GM19099 (cell line): Measurements from ENCODE around the gene DOK5.

ENCODE experiments used
- POLR2A ChIP-seq: IDR thresholded peaks from 3 replicates; pipeline ENCODE4 v1.6.1; 2011; ENCODE audit warnings: low read depth; ENCODE audit not compliant: insufficient read length; ENCODE audit errors: extremely low read depth

Gene DOK5

DNA sequence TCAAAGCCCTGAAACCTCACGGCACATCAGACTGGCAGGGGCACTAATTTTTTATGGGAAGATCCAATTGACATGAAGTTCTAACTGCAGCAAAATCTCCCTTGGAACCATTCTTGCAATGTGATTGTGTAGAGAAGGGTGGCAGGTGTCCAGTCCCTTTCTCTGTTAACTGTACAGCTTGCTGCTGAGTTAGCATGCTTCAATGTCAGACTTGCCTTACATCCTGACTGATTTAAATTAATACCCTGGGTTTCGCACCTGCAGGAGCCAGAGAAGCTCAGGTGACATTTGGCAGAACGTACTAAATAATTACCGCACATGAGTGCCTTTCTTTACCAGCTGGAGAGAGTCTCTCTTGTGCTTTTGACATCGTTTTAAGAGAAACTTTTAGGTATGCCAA, 123.0 kb downstream of the DOK5 start:
- no peak for TF ChIP-seq POLR2A

DNA sequence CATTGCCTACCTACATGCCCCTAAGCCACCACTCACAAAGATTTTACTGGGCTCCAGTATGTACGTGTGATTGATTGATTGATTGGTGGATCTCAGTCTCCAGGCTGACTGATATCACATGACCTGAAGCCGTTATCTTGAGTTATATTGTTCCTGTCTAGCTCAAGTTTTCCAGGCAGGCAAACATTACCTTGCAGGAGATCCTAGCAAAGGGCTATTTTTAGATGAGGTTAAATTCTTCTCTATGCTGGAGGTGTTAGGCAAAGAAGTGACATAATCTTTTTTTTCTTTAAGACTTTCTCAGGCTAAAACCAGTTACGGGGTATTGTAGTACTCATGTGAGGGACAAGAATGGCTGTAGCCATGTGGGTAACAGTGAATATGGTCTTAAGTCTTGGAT, 125.2 kb downstream of the DOK5 start:
- no peak for TF ChIP-seq POLR2A

DNA sequence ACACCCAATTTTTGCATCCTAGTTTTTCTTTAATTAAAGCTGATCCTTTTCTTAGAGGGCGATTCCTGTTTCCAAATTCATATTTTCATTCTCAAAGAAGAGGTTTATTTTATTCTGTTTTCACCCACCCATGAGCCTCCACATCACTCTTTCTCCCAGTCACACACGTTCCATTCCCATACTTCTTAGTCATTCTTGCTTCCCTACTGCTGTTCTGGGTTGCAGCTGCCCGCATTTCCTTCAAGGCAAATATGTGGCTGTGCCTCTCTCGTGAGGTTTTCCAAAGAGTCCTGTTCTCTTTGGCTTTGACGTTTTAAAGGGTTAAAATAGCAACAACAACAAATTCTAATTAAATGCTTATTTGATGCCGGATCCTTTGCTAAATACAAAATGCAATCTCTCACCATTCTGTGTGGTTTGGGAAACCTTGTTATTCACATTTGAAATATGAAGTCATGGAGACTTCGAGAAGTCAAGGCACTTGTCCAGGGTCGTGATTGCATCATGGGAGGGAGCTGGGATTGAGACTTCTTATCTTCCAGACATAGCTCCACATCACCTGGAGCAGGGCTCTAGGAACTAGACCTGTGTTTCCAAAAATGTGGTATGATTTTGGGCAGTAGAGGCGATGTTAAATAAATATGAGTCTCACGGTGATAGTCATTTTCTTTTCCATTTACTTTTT, 126.6 kb downstream of the DOK5 start:
- TF ChIP-seq POLR2A: no peak

DNA sequence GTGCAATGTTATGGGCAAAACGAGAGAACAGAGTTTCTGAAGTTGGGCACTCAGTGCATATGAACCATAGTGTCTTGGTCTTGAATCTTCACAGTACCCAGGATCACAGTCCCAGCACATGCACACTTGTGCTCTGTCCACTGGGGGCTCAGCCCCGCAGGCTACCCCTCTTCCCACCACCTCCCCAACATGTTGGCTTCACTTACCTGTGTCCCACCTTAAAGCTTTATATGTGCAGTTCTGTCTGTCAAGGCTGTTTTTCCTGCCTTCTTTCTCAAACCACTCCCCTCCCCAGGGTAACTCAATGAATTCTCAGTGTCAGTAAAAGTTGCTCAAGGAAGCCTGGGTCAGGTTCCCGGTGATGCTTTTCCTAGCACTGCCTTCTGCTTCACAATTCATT, 129.9 kb downstream of the DOK5 start:
- TF ChIP-seq POLR2A: no peak

DNA sequence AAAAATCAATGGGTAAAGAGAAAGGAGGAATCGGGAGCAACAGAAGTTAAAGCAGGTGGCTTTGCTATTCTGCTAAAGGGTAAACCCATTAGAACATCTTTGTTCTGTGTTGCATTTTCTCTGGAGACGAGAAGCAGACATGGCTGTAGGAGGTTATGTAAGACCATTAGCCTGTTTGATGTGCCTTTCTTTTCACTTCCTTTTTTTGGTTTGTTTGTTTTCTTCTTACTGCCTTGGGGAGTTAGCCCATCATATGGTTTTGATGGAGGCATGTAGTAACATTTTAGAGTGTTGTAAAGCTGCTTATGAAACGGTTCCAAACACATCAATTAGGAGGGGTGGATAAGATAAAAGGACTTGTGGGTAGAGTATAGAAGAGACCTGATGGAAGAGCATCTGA, 131.0 kb downstream of the DOK5 start:
- TF ChIP-seq POLR2A: no peak

DNA sequence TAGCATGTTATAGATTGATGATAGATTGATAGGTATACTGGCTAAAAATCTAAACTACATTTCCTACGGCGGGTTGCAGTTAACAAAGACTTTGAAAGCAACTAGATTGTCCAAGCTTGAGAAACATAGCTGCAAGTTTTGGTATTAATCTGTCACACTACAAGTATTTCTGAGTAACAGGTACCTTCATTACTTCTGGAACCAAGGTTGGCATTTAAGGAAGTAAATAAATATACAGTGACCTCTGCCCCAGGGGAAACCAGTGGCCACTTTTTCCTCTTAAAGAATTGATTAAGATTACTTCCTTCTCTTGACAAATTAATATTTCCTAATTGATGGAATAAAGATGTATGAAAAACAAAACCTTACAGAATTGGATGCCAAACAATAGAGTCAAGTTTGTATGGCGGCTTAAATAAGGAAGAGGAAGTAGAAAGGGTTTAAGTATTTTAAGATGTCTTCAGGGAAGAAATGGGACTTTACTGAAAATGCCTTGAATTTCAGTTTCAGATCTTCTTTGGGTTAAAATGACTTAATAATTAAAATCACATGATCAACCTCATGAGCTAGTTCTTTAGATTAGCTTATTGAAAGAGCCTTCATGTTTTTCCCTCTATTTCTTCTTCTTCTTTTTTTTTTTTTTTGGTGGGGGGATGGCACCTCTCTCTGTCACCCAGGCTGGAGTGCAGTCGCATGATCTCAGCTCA, 132.8 kb downstream of the DOK5 start:
- no peak for TF ChIP-seq POLR2A

DNA sequence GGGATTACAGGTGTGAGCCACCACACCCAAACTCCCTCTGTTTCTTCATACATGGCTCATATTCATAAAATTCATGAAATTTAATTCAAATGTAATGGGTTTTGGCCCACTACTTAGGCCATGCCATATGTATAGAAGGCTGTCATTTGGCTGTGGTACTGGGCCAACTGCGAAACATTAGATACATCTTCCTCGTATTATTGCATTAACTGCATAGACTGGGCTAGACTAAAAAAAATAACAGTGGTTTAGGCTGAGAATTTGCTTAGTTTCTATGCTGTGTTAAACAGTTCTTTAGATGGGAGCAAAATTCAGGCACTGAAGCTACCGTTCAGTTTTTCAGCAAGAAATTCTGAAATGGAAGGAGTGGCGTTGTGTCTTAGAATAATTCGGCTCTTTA, 133.6 kb downstream of the DOK5 start:
- no peak for TF ChIP-seq POLR2A

DNA sequence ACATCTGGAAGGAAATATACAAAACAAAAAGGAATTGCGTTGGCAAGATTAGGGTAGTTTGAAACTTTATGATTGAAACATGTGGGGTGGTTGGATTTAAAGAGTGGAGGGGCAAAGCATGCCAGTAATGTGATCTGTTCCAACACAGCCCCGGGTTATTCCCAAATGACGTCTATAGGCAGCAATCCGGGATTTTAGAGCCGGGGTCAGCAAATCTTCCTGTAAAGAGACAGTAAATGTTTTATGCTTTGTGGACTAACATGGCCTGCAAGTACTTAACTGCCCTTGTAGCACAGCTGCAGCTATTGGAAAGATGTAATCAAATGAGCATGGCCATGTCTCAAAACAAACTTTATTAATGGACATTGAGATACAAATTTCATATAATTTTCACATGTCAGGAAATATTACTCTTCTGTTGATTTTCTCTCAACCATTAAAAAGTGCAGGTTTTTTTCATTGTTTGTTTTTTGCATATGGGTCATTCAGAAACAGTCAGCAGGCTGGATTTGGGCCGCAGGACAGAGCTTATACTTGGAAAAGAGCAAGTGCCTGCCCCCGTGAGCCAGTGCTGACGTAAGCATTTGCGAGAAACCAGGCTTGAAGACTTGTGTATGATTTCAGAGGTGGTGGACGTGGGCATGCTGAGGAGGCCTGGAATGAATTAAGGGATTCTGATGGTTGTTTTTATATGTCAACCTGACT, 136.5 kb downstream of the DOK5 start:
- TF ChIP-seq POLR2A: no peak

DNA sequence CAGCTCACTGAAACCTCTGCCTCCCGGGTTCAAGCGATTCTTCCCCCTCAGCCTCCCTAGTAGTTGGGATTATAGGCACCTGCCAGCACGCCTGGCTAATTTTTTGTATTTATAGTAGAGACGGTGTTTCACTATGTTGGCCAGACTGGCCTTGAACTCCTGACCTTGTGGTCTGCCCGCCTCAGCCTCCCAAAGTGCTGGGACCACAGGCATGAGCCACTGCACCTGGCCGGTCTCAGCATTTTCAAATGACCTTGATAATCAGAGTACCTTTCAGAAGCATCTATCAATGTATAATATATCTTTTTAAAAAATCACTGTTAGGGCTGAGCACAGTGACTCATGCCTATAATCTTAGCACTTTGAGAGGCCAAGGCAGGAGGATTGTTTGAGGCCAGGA, 143.0 kb downstream of the DOK5 start:
- TF ChIP-seq POLR2A: no peak

DNA sequence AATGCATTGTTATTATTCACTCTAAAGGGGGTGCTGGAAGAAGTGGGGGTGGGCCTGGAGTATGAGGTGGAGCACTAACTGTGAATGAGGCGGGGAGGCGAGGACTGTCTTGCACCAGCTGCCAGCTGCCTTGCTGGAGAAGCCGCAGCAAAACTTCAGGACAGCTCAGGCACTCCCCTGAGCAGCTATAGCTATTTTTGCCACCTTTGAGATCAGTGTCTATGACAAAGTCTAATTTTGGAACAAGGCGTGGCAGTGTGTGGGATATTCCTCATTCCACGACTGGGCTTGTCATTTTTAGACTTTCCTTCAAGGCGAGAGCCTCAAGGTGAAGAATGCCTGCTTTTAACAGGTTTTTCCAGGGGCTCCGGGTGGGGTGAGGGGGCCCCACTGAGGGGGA, 143.8 kb downstream of the DOK5 start:
- no peak for TF ChIP-seq POLR2A

DNA sequence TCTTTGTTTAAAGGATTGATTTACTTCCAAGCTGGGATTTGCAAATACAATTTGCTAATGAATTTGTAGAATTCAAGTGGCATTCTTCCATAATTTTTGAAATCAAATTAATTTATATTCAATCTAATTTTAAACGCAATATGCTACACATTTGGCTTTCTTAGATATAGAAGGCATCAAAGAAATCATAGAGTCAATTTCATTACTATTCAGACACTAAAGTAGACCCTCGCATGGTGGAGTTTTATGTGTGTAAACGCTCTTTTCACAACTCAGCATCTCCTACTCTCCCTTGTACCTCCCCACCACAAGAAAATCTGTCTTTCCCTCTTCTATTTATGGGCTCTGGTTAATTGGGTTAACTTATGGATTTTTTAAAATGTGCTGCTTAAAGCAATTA, 144.3 kb downstream of the DOK5 start:
- TF ChIP-seq POLR2A: no peak

DNA sequence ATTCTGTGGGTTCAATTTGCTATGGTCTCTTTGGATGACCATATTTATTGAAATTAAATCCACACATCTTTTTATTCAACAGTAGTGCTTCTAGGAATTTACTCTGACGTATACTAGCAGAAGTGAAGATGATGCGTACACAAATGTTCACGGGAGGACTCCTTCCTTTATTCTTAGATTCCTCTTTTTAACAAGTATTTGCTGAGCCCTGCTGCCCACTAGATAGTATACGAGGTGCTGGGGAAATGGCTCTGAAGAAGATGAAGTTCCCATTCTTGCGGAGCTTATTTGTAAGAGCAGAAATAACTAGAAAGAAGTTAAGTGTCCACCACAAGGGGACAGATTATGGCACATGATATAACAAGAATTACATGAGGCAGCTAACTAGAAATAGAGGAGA, 145.2 kb downstream of the DOK5 start:
- TF ChIP-seq POLR2A: no peak

DNA sequence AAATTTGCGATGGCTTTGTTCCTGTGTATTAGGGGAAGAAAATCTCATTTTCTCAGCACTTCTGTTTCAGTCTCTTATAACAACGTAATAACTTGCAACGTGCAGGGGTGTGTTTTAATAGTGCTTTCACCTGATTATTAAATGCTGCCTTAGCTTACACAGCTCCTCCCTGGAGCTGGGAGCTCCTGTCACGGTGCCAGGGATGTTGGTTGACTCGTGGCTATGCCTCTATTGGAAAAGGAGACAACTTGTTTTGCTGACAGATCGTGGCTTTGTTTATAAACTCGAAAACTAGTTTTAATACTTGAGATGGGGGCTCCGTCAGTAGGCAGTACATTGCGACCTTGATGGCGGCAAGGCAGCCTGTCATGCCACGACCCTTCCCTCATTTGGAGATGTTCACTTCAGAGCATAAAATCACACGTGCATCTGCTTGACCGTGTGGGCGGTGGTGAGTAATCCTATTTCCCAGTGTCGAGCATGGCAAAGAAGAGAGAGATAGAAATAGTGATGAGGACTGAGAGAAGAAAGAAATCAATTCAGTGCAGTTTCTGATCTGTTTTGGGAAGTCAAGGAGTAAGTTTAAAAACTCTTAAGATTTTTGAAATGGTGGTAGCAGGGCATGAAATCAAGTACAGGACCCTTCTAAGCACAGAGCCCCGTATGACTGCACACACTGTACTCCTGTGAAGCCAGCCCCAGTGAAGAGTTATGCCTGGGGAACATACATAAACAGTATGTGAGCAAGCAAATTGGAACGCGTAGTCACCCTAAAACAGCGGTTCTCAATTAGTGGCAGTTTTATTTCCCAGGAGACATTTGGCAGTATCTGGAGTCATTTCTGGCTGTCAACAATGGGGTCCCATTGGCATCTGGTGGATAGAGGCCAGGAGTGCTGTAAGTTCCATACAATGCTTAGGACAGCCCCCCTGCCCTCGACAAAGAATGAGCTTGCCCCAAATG, 147.2 kb downstream of the DOK5 start:
- TF ChIP-seq POLR2A: no peak

DNA sequence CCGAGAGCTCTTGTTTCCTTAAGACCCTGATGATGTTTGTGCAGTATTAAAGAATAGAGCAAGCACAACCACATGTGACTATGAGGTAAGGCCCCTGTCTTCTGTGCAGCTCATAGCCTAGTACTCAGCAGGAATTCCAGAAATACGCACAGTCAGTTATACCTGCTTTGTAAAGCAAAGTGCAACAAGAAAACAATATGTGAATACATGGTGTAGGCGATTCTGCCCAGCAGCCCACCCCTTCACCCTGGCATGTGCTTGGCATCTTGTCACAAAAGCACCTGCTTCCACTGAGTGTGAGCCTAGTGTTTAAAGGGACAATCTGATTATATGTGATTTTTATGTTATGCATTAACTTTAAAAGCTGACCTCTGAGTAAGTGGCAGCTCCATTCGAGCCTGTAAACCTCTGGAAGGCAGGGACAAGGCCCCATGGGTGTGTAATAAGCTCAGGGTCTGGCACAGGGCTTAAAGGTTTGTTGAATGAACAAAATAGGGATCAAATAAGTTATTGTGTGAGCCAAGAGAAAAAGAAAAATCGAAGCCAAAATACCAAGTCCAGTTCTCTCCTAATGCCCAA, 148.7 kb downstream of the DOK5 start:
- no peak for TF ChIP-seq POLR2A
